K562 (cell line): ENCODE measurements around the gene ANXA3. TPM values are rescaled to one million over a fixed set of nuclear protein-coding genes. Genes with fewer than 3 reads are reported as not detected.

Experiments used
- ATAC-seq: fragments of 200-7000 bp; cut with Tn5 transposase; 3 replicates; pipeline ENCODE4 v1.9.1; 2020; ENCODE audit warnings: moderate library complexity
- BruUV-seq: library from RNA; stranded (reverse); fragments of 400-500 nt; replicated peaks from 2 replicates; lab custom pipeline; 2021; lab: Mats Ljungman, UMichigan
- CTCF ChIA-PET: fragments of 300-600 bp; formaldehyde crosslinking; extraction: SDS; loops from one replicate; lab custom pipeline; 2021; ENCODE audit warnings: low intra/inter-chr PET ratio; lab: Yijun Ruan, JAX
- POLR2A ChIA-PET: fragments of 300-600, 350-650 bp; sonication (Branson Sonifier 250); formaldehyde crosslinking; extraction: SDS; loops from one replicate; lab custom pipeline; 2021; ENCODE audit warnings: antibody characterized with exemption, inconsistent platforms; lab: Yijun Ruan, JAX
- DNase-seq, 4 experiments: peaks; one replicate each; pipeline versions ENCODE4 v3.0.0 to v3.0.0-alpha.2; 2011 to 2018; ENCODE audit warnings: low spot score in 3 of 4, mixed read lengths in 3 of 4; ENCODE audit errors: extremely low read depth in 1 of 4
- FAIRE-seq: peaks from 2 replicates; lab custom pipeline; 2011; peaks lifted over from hg19 to GRCh38; lab: Jason Lieb, UNC
- H2AFZ ChIP-seq: 2 replicates; pipeline ENCODE4 v1.6.0; 2011; ENCODE audit warnings: low read depth, low read length, control low read depth, inconsistent platforms
- H3K27ac ChIP-seq: fragments of 200-600 bp; 3 replicates; pipeline ENCODE4 v1.8.0; 2011; ENCODE audit warnings: low read depth, mild to moderate bottlenecking, control low read depth, inconsistent platforms, low read length, moderate library complexity, mixed read lengths; ENCODE audit errors: extremely low read depth
- H3K27me3 ChIP-seq, 2 experiments: fragments of 300-600 bp in 1 of 2; 2 replicates in 1 of 2; 3 replicates in 1 of 2; pipeline versions ENCODE4 v1.6.0 to v1.8.0; 2011; ENCODE audit warnings: inconsistent platforms in 2 of 2, low read length in 2 of 2, mild to moderate bottlenecking in 1 of 2, mixed read lengths in 1 of 2, moderate library complexity in 1 of 2; ENCODE audit not compliant: control insufficient read depth in 2 of 2, insufficient read depth in 2 of 2
- H3K36me3 ChIP-seq: fragments of 300-600 bp; 3 replicates; pipeline ENCODE4 v1.8.0; 2011; ENCODE audit warnings: mild to moderate bottlenecking, low read length, inconsistent platforms; ENCODE audit not compliant: control insufficient read depth, insufficient read depth
- H3K4me1 ChIP-seq, 2 experiments: fragments of 200-600 bp in 1 of 2; replicated peaks in 1 of 2; 2 replicates in 1 of 2; 3 replicates in 1 of 2; pipeline versions ENCODE4 v1.5.1 to v1.8.0; 2011; ENCODE audit warnings: inconsistent platforms in 2 of 2, low read length in 2 of 2, mild to moderate bottlenecking in 1 of 2, mixed read lengths in 1 of 2, moderate library complexity in 1 of 2; ENCODE audit not compliant: control insufficient read depth in 2 of 2, insufficient read depth in 2 of 2
- H3K4me2 ChIP-seq: 2 replicates; pipeline ENCODE4 v1.6.1; 2011; ENCODE audit warnings: low read length, control low read depth, inconsistent platforms, mixed read lengths; ENCODE audit not compliant: insufficient read depth
- H3K4me3 ChIP-seq: fragments of 200-600 bp; sonication (generic), shearing (Covaris generic); 2 replicates; pipeline ENCODE4 v1.5.1; 2016; ENCODE audit warnings: control low read depth, inconsistent platforms
- H3K79me2 ChIP-seq: fragments of 200-600 bp; 3 replicates; pipeline ENCODE4 v1.8.0; 2011; ENCODE audit warnings: low read length, inconsistent platforms; ENCODE audit not compliant: control insufficient read depth, insufficient read depth
- H3K9ac ChIP-seq, 2 experiments: 2 replicates each; pipeline versions ENCODE4 v1.6.0 to v1.6.1; 2011; ENCODE audit warnings: low read depth in 2 of 2, low read length in 2 of 2, control low read depth in 1 of 2, inconsistent platforms in 1 of 2, mild to moderate bottlenecking in 1 of 2, mixed read lengths in 1 of 2; ENCODE audit not compliant: insufficient read depth in 1 of 2
- H3K9me1 ChIP-seq: one replicate; pipeline ENCODE4 v1.6.0; 2011; ENCODE audit warnings: inconsistent platforms, mild to moderate bottlenecking, low read length, moderate library complexity; ENCODE audit not compliant: control insufficient read depth, insufficient read depth
- H3K9me3 ChIP-seq: replicated peaks from 2 replicates; pipeline ENCODE4 v1.5.1; 2011; ENCODE audit warnings: low read depth, low read length, inconsistent platforms; ENCODE audit not compliant: control insufficient read depth, insufficient read depth
- H4K20me1 ChIP-seq: replicated peaks from 2 replicates; pipeline ENCODE4 v1.6.1; 2011; ENCODE audit warnings: low read length, inconsistent platforms, mixed read lengths; ENCODE audit not compliant: control insufficient read depth, insufficient read depth
- CCNT2 ChIP-seq: IDR thresholded peaks from 2 replicates; pipeline ENCODE4 v1.6.1; 2011; ENCODE audit warnings: borderline replicate concordance, low read depth, mild to moderate bottlenecking, moderate library complexity, mixed read lengths, low read length; ENCODE audit not compliant: insufficient read length; ENCODE audit errors: extremely low read depth
- CREBBP ChIP-seq: IDR thresholded peaks from one replicate; pipeline ENCODE4 v1.6.1; 2012; ENCODE audit warnings: low read depth, mild to moderate bottlenecking, control low read depth, inconsistent platforms, low read length
- DPF2 ChIP-seq: fragments of 450-650 bp; IDR thresholded peaks from 2 replicates; pipeline ENCODE4 v1.6.1; 2016
- KDM4B ChIP-seq, 2 experiments: fragments of 450-650 bp in 1 of 2; sonication (generic) in 1 of 2; IDR thresholded peaks; 2 replicates each; pipeline ENCODE4 v1.6.1; 2016 to 2017; ENCODE audit warnings: borderline replicate concordance in 2 of 2, antibody characterized with exemption in 1 of 2, low read depth in 1 of 2, mild to moderate bottlenecking in 1 of 2
- KLF10 ChIP-seq: fragments of 250-450 bp; sonication (Bioruptor Pico); IDR thresholded peaks from 2 replicates; pipeline ENCODE4 v1.6.1; 2021; ENCODE audit warnings: matching md5 sums
- NBN ChIP-seq: fragments of 450-650 bp; IDR thresholded peaks from 2 replicates; pipeline ENCODE4 v1.6.1; 2016; ENCODE audit warnings: low read depth, mild to moderate bottlenecking
- PHF20 ChIP-seq: fragments of 450-650 bp; IDR thresholded peaks from 2 replicates; pipeline ENCODE4 v1.6.1; 2018; ENCODE audit not compliant: partially characterized antibody
- PHF21A ChIP-seq: fragments of 450-650 bp; IDR thresholded peaks from 2 replicates; pipeline ENCODE4 v1.6.1; 2017; ENCODE audit warnings: low read depth, borderline replicate concordance
- U2AF1 ChIP-seq: fragments of 200-400 bp; formaldehyde crosslinking; optimal IDR thresholded peaks from 2 replicates; pipeline ENCODE3; 2017; ENCODE audit warnings: mild to moderate bottlenecking, low read depth, low read length, moderate library complexity
- ZKSCAN8 ChIP-seq: fragments of 200-800 bp; sonication (Bioruptor generic); IDR thresholded peaks from 2 replicates; pipeline ENCODE4 v1.6.1; 2016; ENCODE audit warnings: missing genetic modification characterization, missing compliant biosample characterization
- ZNF124 ChIP-seq: sonication (generic); formaldehyde crosslinking; IDR thresholded peaks from 2 replicates; pipeline ENCODE4 v1.8.1; 2022; ENCODE audit warnings: missing genetic modification reagents
- WGBS: fragments of 100-300 bp; shearing (Covaris generic); methylation state at CpG from one replicate; pipeline ENCODE4 v1.1.6; 2016; ENCODE audit warnings: low coverage, mixed read lengths; ENCODE audit not compliant: insufficient coverage; ENCODE audit errors: missing lambda C conversion rate; 5-methylcytosine and 5-hydroxymethylcytosine counted together
- in situ Hi-C: fragments of 300-500 bp; cut with MboI; formaldehyde crosslinking; loops from 4 replicates; pipeline ENCODE4 v1.15.0; 2018; ENCODE audit warnings: inconsistent platforms, mixed read lengths
- intact Hi-C: fragments of 100-400 bp; cut with micrococcal nuclease; formaldehyde crosslinking; loops from 2 replicates; pipeline ENCODE4 v1.14.2; 2022
- polyA plus RNA-seq, 8 experiments: library from polyadenylated mRNA; depleted of rRNA in 4 of 8; stranded (reverse) in 5 of 8; unstranded in 3 of 8; fragments of >200 nt; fragmentation: Nextera tagmentation in 2 of 8; fragmentation: Illumina TruSeq in 1 of 8; extraction: Ambion mirVana in 2 of 8; extraction: Trizol in 1 of 8; gene quantifications; 2 replicates each; pipeline versions ENCODE4 v1.2.1 to v1.2.3, GENCODE V29; 2011 to 2014; ENCODE audit warnings: inconsistent platforms in 1 of 8, missing spikeins in 1 of 8
- total RNA-seq, 7 experiments: library from RNA; depleted of rRNA in 6 of 7; stranded (reverse); fragments of >200 nt in 6 of 7; fragmentation: Illumina TruSeq in 2 of 7; extraction: Trizol in 2 of 7; gene quantifications; 2 replicates each; pipeline versions ENCODE4 v1.2.1 to v1.2.3, GENCODE V29; 2011 to 2021; ENCODE audit warnings: low replicate concordance in 1 of 7
- TF ChIP-seq, protein P1 (sequence below): fragments of 450-650 bp; IDR thresholded peaks from 2 replicates; pipeline ENCODE4 v1.6.1; 2018; ENCODE audit warnings: mild to moderate bottlenecking, low read depth; ENCODE audit not compliant: partially characterized antibody
- TF ChIP-seq, protein P2 (sequence below), 3 experiments: fragments of 200-800 bp in 1 of 3; fragments of 250-450 bp in 1 of 3; fragments of 450-650 bp in 1 of 3; sonication (Bioruptor Pico) in 1 of 3; sonication (Bioruptor generic) in 1 of 3; formaldehyde crosslinking in 1 of 3; IDR thresholded peaks; 2 replicates each; pipeline versions ENCODE4 v1.6.1 to v1.8.0; 2016 to 2022; ENCODE audit warnings: mild to moderate bottlenecking in 2 of 3, missing genetic modification characterization in 2 of 3, missing compliant biosample characterization in 1 of 3, moderate library complexity in 1 of 3

Gene ANXA3
- total and polyA plus RNA-seq, 9 of the 15 experiments (the other 6 are each of a cell fraction or from before 2014, with no cell fraction given) = 6.3 to 15.5 (median 9.8) TPM

DNA sequence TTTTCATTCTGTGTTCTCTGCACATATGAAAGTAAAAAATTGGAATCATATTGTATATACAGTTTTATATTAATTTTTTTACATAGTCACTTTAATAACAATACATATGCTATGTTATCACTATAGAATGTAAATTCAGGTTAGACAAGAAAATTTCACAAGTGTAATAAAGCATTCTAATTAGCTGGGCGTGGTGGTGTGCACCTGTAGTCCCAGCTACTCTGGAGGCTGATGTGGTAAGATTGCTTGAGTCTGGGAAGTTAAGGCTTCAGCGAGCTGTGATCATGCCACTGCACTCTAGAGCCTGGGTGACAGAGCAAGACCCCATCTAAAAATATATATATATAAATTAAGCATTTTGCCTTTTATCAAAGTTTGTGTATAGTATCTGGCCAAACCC, 95.7 kb downstream of the ANXA3 start:
- CTCF ChIA-PET = no interaction called here
- Histone ChIP-seq H3K79me2 (no peaks in the 10 kb centered on the region), H3K4me3 (no peak overlapping the region), H3K9me3 (no peaks in the 10 kb centered on the region), H3K27ac (no peak overlapping the region), H3K27me3 (no peaks in the 10 kb centered on the region), H3K9me1 (no peaks in the 10 kb centered on the region), H2AFZ (no peak overlapping the region), H3K4me2 (no peak overlapping the region), H3K36me3 (no peaks in the 10 kb centered on the region), H3K4me1 (peaks cover 47 to 63% of the 10 kb centered on the region in 2 experiments), H3K9ac (no peak overlapping the region), H4K20me1 (no peaks in the 10 kb centered on the region)
- FAIRE-seq = no peak
- POLR2A ChIA-PET = interaction anchor here (1.0 to 1.6 kb wide), 2 partner anchors 17 to 25 kb away, joined by 4 read pairs; no protein-coding TSS in a partner anchor
- BruUV-seq = no TSS peak
- 78% methylated on average over 2 of the region's 2 CpGs for WGBS
- DNase-seq = no peak
- TF ChIP-seq, protein P1, sequence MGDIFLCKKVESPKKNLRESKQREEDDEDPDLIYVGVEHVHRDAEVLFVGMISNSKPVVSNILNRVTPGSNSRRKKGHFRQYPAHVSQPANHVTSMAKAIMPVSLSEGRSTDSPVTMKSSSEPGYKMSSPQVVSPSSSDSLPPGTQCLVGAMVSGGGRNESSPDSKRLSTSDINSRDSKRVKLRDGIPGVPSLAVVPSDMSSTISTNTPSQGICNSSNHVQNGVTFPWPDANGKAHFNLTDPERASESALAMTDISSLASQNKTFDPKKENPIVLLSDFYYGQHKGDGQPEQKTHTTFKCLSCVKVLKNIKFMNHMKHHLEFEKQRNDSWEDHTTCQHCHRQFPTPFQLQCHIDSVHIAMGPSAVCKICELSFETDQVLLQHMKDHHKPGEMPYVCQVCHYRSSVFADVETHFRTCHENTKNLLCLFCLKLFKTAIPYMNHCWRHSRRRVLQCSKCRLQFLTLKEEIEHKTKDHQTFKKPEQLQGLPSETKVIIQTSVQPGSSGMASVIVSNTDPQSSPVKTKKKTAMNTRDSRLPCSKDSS = no peak
- TF ChIP-seq U2AF1 = no peak
- TF ChIP-seq CCNT2 = no peak
- TF ChIP-seq PHF20 = no peak
- TF ChIP-seq KLF10 (CRISPR knock-in tag) = no peak
- TF ChIP-seq DPF2 = no peak
- TF ChIP-seq ZKSCAN8 = no peak
- TF ChIP-seq, protein P2, sequence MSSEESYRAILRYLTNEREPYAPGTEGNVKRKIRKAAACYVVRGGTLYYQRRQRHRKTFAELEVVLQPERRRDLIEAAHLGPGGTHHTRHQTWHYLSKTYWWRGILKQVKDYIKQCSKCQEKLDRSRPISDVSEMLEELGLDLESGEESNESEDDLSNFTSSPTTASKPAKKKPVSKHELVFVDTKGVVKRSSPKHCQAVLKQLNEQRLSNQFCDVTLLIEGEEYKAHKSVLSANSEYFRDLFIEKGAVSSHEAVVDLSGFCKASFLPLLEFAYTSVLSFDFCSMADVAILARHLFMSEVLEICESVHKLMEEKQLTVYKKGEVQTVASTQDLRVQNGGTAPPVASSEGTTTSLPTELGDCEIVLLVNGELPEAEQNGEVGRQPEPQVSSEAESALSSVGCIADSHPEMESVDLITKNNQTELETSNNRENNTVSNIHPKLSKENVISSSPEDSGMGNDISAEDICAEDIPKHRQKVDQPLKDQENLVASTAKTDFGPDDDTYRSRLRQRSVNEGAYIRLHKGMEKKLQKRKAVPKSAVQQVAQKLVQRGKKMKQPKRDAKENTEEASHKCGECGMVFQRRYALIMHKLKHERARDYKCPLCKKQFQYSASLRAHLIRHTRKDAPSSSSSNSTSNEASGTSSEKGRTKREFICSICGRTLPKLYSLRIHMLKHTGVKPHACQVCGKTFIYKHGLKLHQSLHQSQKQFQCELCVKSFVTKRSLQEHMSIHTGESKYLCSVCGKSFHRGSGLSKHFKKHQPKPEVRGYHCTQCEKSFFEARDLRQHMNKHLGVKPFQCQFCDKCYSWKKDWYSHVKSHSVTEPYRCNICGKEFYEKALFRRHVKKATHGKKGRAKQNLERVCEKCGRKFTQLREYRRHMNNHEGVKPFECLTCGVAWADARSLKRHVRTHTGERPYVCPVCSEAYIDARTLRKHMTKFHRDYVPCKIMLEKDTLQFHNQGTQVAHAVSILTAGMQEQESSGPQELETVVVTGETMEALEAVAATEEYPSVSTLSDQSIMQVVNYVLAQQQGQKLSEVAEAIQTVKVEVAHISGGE (CRISPR knock-in tag; IDR thresholded peaks at IDR 0.05) = no peak
- TF ChIP-seq CREBBP = no peak
- TF ChIP-seq PHF21A = no peak
- no peak for TF ChIP-seq NBN
- no peak for TF ChIP-seq ZNF124 (CRISPR knock-in tag)
- TF ChIP-seq KDM4B (IDR thresholded peaks at IDR 0.05; ENCODE audit: borderline replicate concordance in 2 of 2, low read depth in 1 of 2) = no peak
- in situ Hi-C loops = no loop called here
- intact Hi-C loops = loop anchor here (2.0 to 5.0 kb wide), 2 partner anchors 85 to 130 kb away; partner anchors contain the start of gene BMP2K
- no peak for ATAC-seq
